Naive thymus-derived CD8-positive, alpha-beta T cell (primary cell): ENCODE data around the gene RIC1. TPM values are rescaled to one million over a fixed set of nuclear protein-coding genes. Genes with fewer than 3 reads are reported as not detected.
A peak's percentile ranks its signal among the peaks of the same experiment; 100 is the strongest.
"Not testable (repeated sequence)": the region's sequence is repeated elsewhere in the genome, so short reads cannot be mapped to it uniquely, and the experiment has no call there.

ENCODE experiments used
- ATAC-seq, 2 donors: fragments of 150-1000 bp; cut with Tn5 transposase in 1 of 2; sonication (Bioruptor Pico), chemical (Tn5 transposase) in 1 of 2; 1 replicate in 1 of 2; 2 replicates in 1 of 2; pipeline ENCODE4 v1.10.0; 2021; ENCODE audit warnings: mild to moderate bottlenecking in 2 of 2, moderate library complexity in 2 of 2
- POLR2A ChIA-PET: fragments of 350-600 bp; sonication (Branson Sonifier 250); formaldehyde crosslinking; loops from one replicate; lab custom pipeline; 2021; ENCODE audit warnings: antibody characterized with exemption; lab: Charles Lee
- DNase-seq, 10 donors: peaks; one replicate each; pipeline versions ENCODE4 v3.0.0 to v3.0.0-alpha.2; 2020 to 2022
- H3K27ac Mint-ChIP-seq, 10 donors: one replicate each; pipeline ENCODE4 v1.8.0; 2020 to 2022; ENCODE audit warnings: mild to moderate bottlenecking in 10 of 10, mixed read lengths in 10 of 10, moderate library complexity in 4 of 10, inconsistent platforms in 1 of 10
- H3K27me3 Mint-ChIP-seq, 5 donors: one replicate each; pipeline ENCODE4 v1.8.0; 2021 to 2022; ENCODE audit warnings: mixed read lengths in 5 of 5
- H3K36me3 Mint-ChIP-seq, 3 donors: one replicate each; pipeline ENCODE4 v1.8.0; 2020 to 2022; ENCODE audit warnings: mixed read lengths in 3 of 3, mild to moderate bottlenecking in 2 of 3, inconsistent platforms in 1 of 3
- H3K4me1 Mint-ChIP-seq, 4 donors: one replicate each; pipeline ENCODE4 v1.8.0; 2021 to 2022; ENCODE audit warnings: mixed read lengths in 4 of 4
- H3K4me3 Mint-ChIP-seq, 10 donors: one replicate each; pipeline ENCODE4 v1.8.0; 2020 to 2022; ENCODE audit warnings: mild to moderate bottlenecking in 10 of 10, mixed read lengths in 10 of 10, moderate library complexity in 6 of 10, inconsistent platforms in 1 of 10
- H3K9me3 Mint-ChIP-seq, 9 donors: one replicate each; pipeline ENCODE4 v1.8.0; 2020 to 2022; ENCODE audit warnings: mixed read lengths in 9 of 9, mild to moderate bottlenecking in 3 of 9, inconsistent platforms in 1 of 9, moderate library complexity in 1 of 9
- polyA plus RNA-seq, 3 donors: library from polyadenylated mRNA; unstranded; fragments of 300-500 nt; fragmentation: Illumina TruSeq; gene quantifications; one replicate each; pipeline ENCODE4 v1.2.3, GENCODE V29; 2021
- total RNA-seq, 8 experiments: library from RNA in 2 of 8; stranded (reverse) in 2 of 8; gene quantifications; one replicate each; pipeline ENCODE4 v1.2.3 and lab custom pipeline; 2021 to 2026

The RIC1 gene
- total and polyA plus RNA-seq, 5 experiments from 2014 or later: 5.4 to 30.6 (median 8.3) TPM

- Mint-ChIP-seq H3K4me1 (peaks cover 16 to 33% (median 30%) of the 10 kb centered on the region in 4 donors), H3K9me3 (peaks cover 0 to 21% (median 2%) of the 10 kb centered on the region in 9 donors), H3K27ac (peak overlapping the region in 5 of 10 donors; percentile 8 to 58 (median 26))
- DNase-seq, ATAC-seq, H3K36me3 Mint-ChIP-seq, H3K4me3 Mint-ChIP-seq, POLR2A ChIA-PET, H3K27me3 Mint-ChIP-seq: not testable (repeated sequence)
These were observed 46.1 kb downstream of the RIC1 start for GRCh38 chr9:5675046-5675445.

GRCh38 chr9:5683591-5683990 is 54.7 kb downstream of the RIC1 start:
- H3K27ac Mint-ChIP-seq, ATAC-seq, POLR2A ChIA-PET, H3K27me3 Mint-ChIP-seq, DNase-seq: not testable (repeated sequence)
- H3K9me3 Mint-ChIP-seq: peaks cover 0 to 48% (median 20%) of the 10 kb centered on the region in 9 donors
- peaks cover 17 to 38% (median 27%) of the 10 kb centered on the region in 4 donors for H3K4me1 Mint-ChIP-seq
- peaks cover 8 to 28% (median 27%) of the 10 kb centered on the region in 3 donors for H3K36me3 Mint-ChIP-seq
- peak overlapping the region in 1 of 10 donors; percentile 6 for H3K4me3 Mint-ChIP-seq

GRCh38 chr9:5684101-5684500 is 55.2 kb downstream of the RIC1 start:
- POLR2A ChIA-PET: no interaction called here
- DNase-seq (no peak), ATAC-seq (no peak)

GRCh38 chr9:5688109-5688508 is 59.2 kb downstream of the RIC1 start:
- DNase-seq (no peak), ATAC-seq (no peak)
- Mint-ChIP-seq H3K27me3 (no peaks in the 10 kb centered on the region), H3K27ac (no peak overlapping the region), H3K4me3 (peak overlapping the region in 1 of 10 donors; percentile 0), H3K36me3 (peaks cover 2 to 17% (median 10%) of the 10 kb centered on the region in 3 donors), H3K4me1 (peaks cover 11 to 26% (median 20%) of the 10 kb centered on the region in 4 donors), H3K9me3 (peaks cover 0 to 15% (median 5%) of the 10 kb centered on the region in 9 donors)
- POLR2A ChIA-PET: no interaction called here

More at GRCh38 chr9:5684101-5684500, 55.2 kb downstream of the RIC1 start:
- Mint-ChIP-seq H3K27me3 (no peaks in the 10 kb centered on the region), H3K9me3 (peaks cover 0 to 46% (median 20%) of the 10 kb centered on the region in 9 donors), H3K4me1 (peaks cover 17 to 38% (median 26%) of the 10 kb centered on the region in 4 donors), H3K36me3 (peaks cover 8 to 28% (median 27%) of the 10 kb centered on the region in 3 donors), H3K27ac (no peak overlapping the region), H3K4me3 (no peak overlapping the region)

GRCh38 chr9:5690278-5690677 is 61.4 kb downstream of the RIC1 start:
- POLR2A ChIA-PET: no interaction called here
- ATAC-seq: no peak
- no peaks in the 10 kb centered on the region for H3K27me3 Mint-ChIP-seq
- H3K9me3 Mint-ChIP-seq: peaks cover 0 to 3% (median 0%) of the 10 kb centered on the region in 9 donors
- DNase-seq: no peak
- no peak overlapping the region for H3K4me3 Mint-ChIP-seq
- H3K4me1 Mint-ChIP-seq: peaks cover 11 to 28% (median 23%) of the 10 kb centered on the region in 4 donors
- H3K36me3 Mint-ChIP-seq: peaks cover 0 to 22% (median 4%) of the 10 kb centered on the region in 3 donors
- no peak overlapping the region for H3K27ac Mint-ChIP-seq

- peaks cover 13 to 34% (median 23%) of the 10 kb centered on the region in 4 donors for H3K4me1 Mint-ChIP-seq
- peak overlapping the region in 2 of 10 donors; percentile 15 to 25 for H3K27ac Mint-ChIP-seq
- ATAC-seq (no peak), DNase-seq (no peak)
- H3K27me3 Mint-ChIP-seq: no peaks in the 10 kb centered on the region
- peaks cover 0 to 1% (median 0%) of the 10 kb centered on the region in 9 donors for H3K9me3 Mint-ChIP-seq
- POLR2A ChIA-PET: no interaction called here
- H3K4me3 Mint-ChIP-seq: no peak overlapping the region
- H3K36me3 Mint-ChIP-seq: peaks cover 5 to 40% (median 15%) of the 10 kb centered on the region in 3 donors
These were observed 67.0 kb downstream of the RIC1 start for GRCh38 chr9:5695860-5696259.

- H3K4me1 Mint-ChIP-seq: peaks cover 15 to 34% (median 22%) of the 10 kb centered on the region in 4 donors
- no peak for ATAC-seq
- POLR2A ChIA-PET: no interaction called here
- DNase-seq: no peak
- H3K9me3 Mint-ChIP-seq: peaks cover 0 to 4% (median 0%) of the 10 kb centered on the region in 9 donors
- peaks cover 5 to 49% (median 20%) of the 10 kb centered on the region in 3 donors for H3K36me3 Mint-ChIP-seq
- H3K27me3 Mint-ChIP-seq: no peaks in the 10 kb centered on the region
- H3K27ac Mint-ChIP-seq: peak overlapping the region in 3 of 10 donors; percentile 16 to 63 (median 49)
- no peak overlapping the region for H3K4me3 Mint-ChIP-seq
These were observed 68.0 kb downstream of the RIC1 start for GRCh38 chr9:5696884-5697283.

GRCh38 chr9:5698004-5698403 is 69.1 kb downstream of the RIC1 start:
- H3K27me3 Mint-ChIP-seq: no peaks in the 10 kb centered on the region
- POLR2A ChIA-PET: no interaction called here
- peaks cover 9 to 58% (median 28%) of the 10 kb centered on the region in 3 donors for H3K36me3 Mint-ChIP-seq
- peaks cover 16 to 33% (median 21%) of the 10 kb centered on the region in 4 donors for H3K4me1 Mint-ChIP-seq
- DNase-seq: no peak
- H3K9me3 Mint-ChIP-seq: peaks cover 0 to 8% (median 2%) of the 10 kb centered on the region in 9 donors
- no peak overlapping the region for H3K4me3 Mint-ChIP-seq
- no peak for ATAC-seq
- H3K27ac Mint-ChIP-seq: peak overlapping the region in 2 of 10 donors; percentile 8 to 17

GRCh38 chr9:5698810-5699556 is 70.1 kb downstream of the RIC1 start:
- Mint-ChIP-seq H3K36me3 (peaks cover 14 to 58% (median 33%) of the 10 kb centered on the region in 3 donors), H3K9me3 (peaks cover 0 to 13% (median 2%) of the 10 kb centered on the region in 9 donors), H3K4me1 (peaks cover 17 to 34% (median 21%) of the 10 kb centered on the region in 4 donors), H3K27ac (peak overlapping the region in 1 of 10 donors; percentile 58), H3K4me3 (no peak overlapping the region), H3K27me3 (no peaks in the 10 kb centered on the region)
- ATAC-seq (no peak), DNase-seq (no peak)
- POLR2A ChIA-PET: interaction anchor here (0.6 kb wide), 1 partner anchor 73 kb away, joined by 4 read pairs; no protein-coding TSS in a partner anchor

- peak overlapping the region in 1 of 10 donors; percentile 5 for H3K27ac Mint-ChIP-seq
- peaks cover 0 to 39% (median 25%) of the 10 kb centered on the region in 9 donors for H3K9me3 Mint-ChIP-seq
- peaks cover 3 to 16% (median 7%) of the 10 kb centered on the region in 4 donors for H3K4me1 Mint-ChIP-seq
- H3K27me3 Mint-ChIP-seq: no peaks in the 10 kb centered on the region
- no peak overlapping the region for H3K4me3 Mint-ChIP-seq
- DNase-seq: no peak
- no peak for ATAC-seq
- peaks cover 48 to 66% (median 52%) of the 10 kb centered on the region in 3 donors for H3K36me3 Mint-ChIP-seq
- POLR2A ChIA-PET: no interaction called here
These were observed 79.5 kb downstream of the RIC1 start for GRCh38 chr9:5708414-5708813.

- Mint-ChIP-seq H3K4me1 (peaks cover 3 to 8% (median 5%) of the 10 kb centered on the region in 4 donors), H3K27ac (no peak overlapping the region), H3K4me3 (no peak overlapping the region), H3K36me3 (peaks cover 44 to 72% (median 68%) of the 10 kb centered on the region in 3 donors), H3K9me3 (peaks cover 7 to 37% (median 15%) of the 10 kb centered on the region in 9 donors), H3K27me3 (no peaks in the 10 kb centered on the region)
- ATAC-seq (no peak), DNase-seq (no peak)
- POLR2A ChIA-PET: no interaction called here
These were observed 83.9 kb downstream of the RIC1 start for GRCh38 chr9:5712651-5713390.
